BLaER1 (cell line): Measurements from ENCODE around the gene CA14.
"Not testable (repeated sequence)": the region's sequence is repeated elsewhere in the genome, so short reads cannot be mapped to it uniquely, and the experiment has no call there.

Experiments used
- H3K27ac ChIP-seq: shearing (Covaris generic); formaldehyde crosslinking; 2 replicates; pipeline ENCODE4 v1.8.1; 2022
- H3K27me3 ChIP-seq: shearing (Covaris generic); formaldehyde crosslinking; 2 replicates; pipeline ENCODE4 v1.8.1; 2022
- H3K36me3 ChIP-seq: shearing (Covaris generic); formaldehyde crosslinking; 2 replicates; pipeline ENCODE4 v1.8.1; 2022
- H3K4me1 ChIP-seq: shearing (Covaris generic); formaldehyde crosslinking; 2 replicates; pipeline ENCODE4 v1.8.1; 2022
- H3K4me2 ChIP-seq: shearing (Covaris generic); formaldehyde crosslinking; 2 replicates; pipeline ENCODE4 v1.8.1; 2022
- H3K4me3 ChIP-seq: shearing (Covaris generic); formaldehyde crosslinking; 2 replicates; pipeline ENCODE4 v1.8.1; 2022
- H3K9ac ChIP-seq: shearing (Covaris generic); formaldehyde crosslinking; 2 replicates; pipeline ENCODE4 v1.8.1; 2022
- H3K9me3 ChIP-seq: shearing (Covaris generic); formaldehyde crosslinking; 2 replicates; pipeline ENCODE4 v1.8.1; 2022
- H4K20me1 ChIP-seq: shearing (Covaris generic); formaldehyde crosslinking; 2 replicates; pipeline ENCODE4 v1.8.1; 2022
- Cebpa-rat ChIP-seq: shearing (Covaris generic); IDR thresholded peaks from 2 replicates; pipeline ENCODE4 v1.8.1; 2022

CA14 gene

DNA sequence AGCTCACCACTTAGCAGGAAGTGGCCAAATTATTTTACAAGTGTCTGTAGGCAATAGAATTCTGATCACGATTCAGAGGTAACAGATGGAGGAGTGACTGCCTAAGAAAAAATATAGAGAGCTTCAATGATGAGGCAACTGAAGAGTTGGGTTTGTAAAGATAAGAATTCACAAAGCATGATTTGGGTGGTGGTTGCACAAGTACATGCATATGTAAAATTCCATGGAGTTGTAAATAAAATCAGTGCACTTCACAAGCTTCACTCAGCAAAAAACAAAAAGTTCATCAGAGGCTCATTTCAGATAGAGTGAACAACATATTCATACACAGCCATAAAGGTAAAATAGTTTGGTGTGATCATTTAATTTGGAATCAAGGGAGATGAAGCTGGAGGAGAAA is 32.6 kb upstream of the CA14 start:
- H3K36me3 ChIP-seq: peaks cover 92% of the 10 kb centered on the region

DNA sequence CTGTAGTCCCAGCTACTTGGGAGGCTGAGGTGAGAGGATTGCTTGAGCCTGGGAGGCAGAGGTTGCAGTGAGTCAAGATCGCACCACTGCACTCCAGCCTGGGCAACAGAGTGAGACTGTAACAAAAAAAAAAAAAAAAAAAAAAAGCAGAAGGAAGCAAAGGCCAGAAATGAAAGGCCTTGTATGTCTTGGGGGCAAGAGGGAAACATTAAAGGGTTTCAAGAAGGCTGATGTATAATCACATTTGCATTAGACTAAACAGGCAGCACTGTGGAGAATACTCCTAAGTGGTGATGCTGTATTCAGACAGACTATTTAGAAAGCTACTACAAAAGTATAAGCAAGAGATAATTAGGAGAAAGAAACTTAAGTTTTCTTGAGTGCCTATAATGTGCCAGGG is 32.0 kb upstream of the CA14 start:
- H3K36me3 ChIP-seq: peaks cover 94% of the 10 kb centered on the region
- H3K9ac ChIP-seq: no peak overlapping the region
- no peaks in the 10 kb centered on the region for H3K9me3 ChIP-seq
- no peaks in the 10 kb centered on the region for H3K27me3 ChIP-seq
- no peak overlapping the region for H3K4me3 ChIP-seq
- no peak overlapping the region for H3K27ac ChIP-seq
- no peaks in the 10 kb centered on the region for H4K20me1 ChIP-seq
- H3K4me1 ChIP-seq: no peaks in the 10 kb centered on the region
- TF ChIP-seq Cebpa-rat: no peak
- no peak overlapping the region for H3K4me2 ChIP-seq

More for the DNA sequence above, 32.6 kb upstream of the CA14 start:
- Histone ChIP-seq H3K27me3 (no peaks in the 10 kb centered on the region), H3K9ac (no peak overlapping the region), H3K4me3 (no peak overlapping the region), H3K27ac (no peak overlapping the region), H3K4me2 (no peak overlapping the region), H3K4me1 (no peaks in the 10 kb centered on the region), H3K9me3 (no peaks in the 10 kb centered on the region), H4K20me1 (no peaks in the 10 kb centered on the region)
- TF ChIP-seq Cebpa-rat: no peak

DNA sequence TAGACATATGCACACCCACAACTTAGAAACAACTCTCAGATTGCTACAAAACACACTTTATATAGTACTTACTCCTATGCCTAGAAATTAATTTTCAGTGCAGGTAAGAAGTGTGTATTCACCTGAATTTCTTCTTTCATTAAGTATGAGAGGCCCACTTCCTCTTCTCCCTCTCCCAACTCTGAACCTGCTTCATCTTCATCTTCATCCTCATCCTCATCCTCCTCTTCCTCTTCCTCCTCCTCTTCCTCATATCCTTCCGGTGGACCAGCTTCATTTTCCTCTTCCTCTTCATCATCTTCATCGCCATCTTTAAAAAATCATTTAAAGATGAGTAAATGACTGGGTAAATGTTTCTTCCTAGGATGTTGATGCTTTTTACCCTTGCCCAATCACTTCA is 31.1 kb upstream of the CA14 start:
- Histone ChIP-seq H3K4me1 (no peaks in the 10 kb centered on the region), H3K27ac (no peak overlapping the region), H4K20me1 (0 out of 2 replicates have a peak, but pooled peaks cover 4% of the 10 kb centered on the region), H3K27me3 (no peaks in the 10 kb centered on the region), H3K36me3 (peaks cover 97% of the 10 kb centered on the region), H3K9me3 (no peaks in the 10 kb centered on the region), H3K9ac (no peak overlapping the region), H3K4me3 (no peak overlapping the region), H3K4me2 (no peak overlapping the region)
- TF ChIP-seq Cebpa-rat: no peak

DNA sequence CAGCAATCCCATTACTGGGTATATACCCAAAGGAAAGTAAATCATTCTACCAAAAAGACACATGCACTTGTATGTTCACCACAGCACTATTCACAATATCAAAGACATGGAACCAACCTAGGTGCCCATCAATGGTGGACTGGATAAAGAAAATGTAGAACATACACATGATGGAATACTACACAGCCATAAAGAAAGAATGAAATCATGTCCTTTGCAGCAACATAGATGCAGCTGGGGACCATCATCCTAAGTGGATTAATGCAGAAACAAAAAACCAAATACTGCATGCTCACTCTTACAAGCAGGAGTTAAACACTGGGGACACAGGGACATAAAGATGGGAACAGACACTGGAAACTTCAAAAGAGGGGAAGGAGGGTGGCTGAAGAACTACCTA is 30.3 kb upstream of the CA14 start:
- Histone ChIP-seq H3K9me3 (no peaks in the 10 kb centered on the region), H3K9ac (no peak overlapping the region), H3K27ac (no peak overlapping the region), H3K36me3 (peaks cover 93% of the 10 kb centered on the region), H3K27me3 (no peaks in the 10 kb centered on the region), H3K4me2 (no peak overlapping the region), H4K20me1 (0 out of 2 replicates have a peak, but pooled peaks cover 5% of the 10 kb centered on the region), H3K4me1 (no peaks in the 10 kb centered on the region), H3K4me3 (no peak overlapping the region)
- no peak for TF ChIP-seq Cebpa-rat

DNA sequence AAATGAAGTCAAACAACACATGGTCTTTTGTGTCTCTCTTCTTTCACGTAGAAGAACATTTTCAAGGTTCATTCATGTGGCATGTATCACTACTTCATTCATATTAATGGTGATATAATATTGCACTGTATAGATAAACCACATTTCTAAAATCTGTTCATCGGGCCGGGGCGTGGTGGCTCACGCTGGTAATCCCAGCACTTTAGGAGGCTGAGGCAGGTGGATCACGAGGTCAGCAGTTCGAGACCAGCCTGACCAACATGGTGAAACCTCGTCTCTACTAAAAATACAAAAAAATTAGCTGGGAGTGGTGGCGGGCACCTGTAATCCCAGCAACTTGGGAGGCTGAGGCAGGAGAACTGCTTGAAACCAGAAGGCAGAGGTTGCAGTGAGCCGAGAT is 29.3 kb upstream of the CA14 start:
- H3K27ac ChIP-seq, H3K4me3 ChIP-seq, H4K20me1 ChIP-seq, H3K4me2 ChIP-seq, H3K9me3 ChIP-seq, H3K27me3 ChIP-seq, H3K9ac ChIP-seq, H3K4me1 ChIP-seq: not testable (repeated sequence)
- peaks cover 85% of the 10 kb centered on the region for H3K36me3 ChIP-seq

DNA sequence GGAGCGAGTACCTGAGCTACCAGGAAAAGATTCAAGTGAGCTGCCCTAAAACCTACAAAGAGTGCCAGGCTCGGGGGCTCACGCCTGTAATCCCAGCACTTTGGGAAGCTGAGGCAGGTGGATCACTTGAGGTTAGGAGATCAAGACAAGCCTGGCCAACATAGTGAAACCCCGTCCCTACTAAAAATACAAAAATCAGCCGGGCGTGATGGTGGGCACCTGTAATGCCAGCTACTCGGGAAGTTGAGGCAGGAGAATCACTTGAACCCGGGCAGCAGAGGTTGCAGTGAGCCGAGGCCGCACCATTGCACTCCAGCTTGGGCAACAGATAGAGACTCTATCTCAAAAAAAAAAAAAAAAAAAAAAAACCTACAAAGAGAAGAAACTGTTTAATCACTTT is 24.7 kb upstream of the CA14 start:
- H3K9me3 ChIP-seq, H3K27me3 ChIP-seq, H4K20me1 ChIP-seq: not testable (repeated sequence)
- H3K36me3 ChIP-seq: peaks cover 38% of the 10 kb centered on the region
- peak overlapping the region; percentile 100 for H3K9ac ChIP-seq
- H3K4me1 ChIP-seq: peaks cover 29% of the 10 kb centered on the region
- H3K4me3 ChIP-seq: peak overlapping the region; percentile 98
- H3K27ac ChIP-seq: peak overlapping the region; percentile 99; the same call in 1 of the 2 replicates
- peak overlapping the region; percentile 93 for H3K4me2 ChIP-seq

DNA sequence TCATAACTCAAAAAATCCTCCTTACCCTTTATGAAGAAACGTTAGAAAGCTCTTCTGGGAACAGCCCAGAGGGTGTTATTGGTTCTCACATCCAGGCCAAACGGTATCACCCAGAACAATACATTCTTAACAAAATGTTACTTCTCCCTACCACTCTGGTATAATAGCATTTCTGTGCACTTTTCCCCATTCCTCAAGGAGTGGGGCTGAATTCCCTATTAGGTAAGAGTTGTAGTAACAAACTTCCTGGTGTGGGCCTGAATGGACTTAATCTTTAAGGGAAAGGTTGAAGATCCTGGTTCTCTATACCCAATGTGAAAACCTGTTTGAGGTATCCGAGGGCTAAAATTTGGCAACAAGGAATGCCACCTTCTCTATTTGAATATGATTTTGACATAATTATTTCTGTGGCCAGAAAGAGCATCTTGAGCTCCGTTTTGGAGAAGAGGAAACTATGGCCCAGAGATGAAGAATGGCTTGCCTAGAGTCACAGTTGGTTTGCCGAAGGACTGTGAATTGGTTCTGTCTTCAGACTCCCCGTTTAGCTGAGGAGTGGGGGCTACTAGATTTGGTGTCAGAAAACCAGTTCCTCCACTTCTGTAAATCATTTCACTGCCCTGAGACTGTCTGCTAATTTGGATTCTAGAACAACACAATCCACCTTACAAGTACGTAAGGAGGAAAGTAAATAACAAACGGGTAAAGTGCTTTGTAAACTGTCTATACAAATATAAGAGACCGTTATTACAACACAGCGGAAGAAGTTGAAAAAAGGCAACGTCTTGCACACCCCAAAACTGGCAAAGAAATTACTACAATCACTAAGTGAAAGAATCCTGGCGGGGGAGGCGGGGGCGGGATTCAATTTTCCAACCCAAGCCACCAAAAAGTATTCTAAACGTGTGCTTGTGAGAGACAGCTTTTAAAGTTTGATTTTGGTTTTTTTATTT is 23.9 kb upstream of the CA14 start:
- Histone ChIP-seq H3K9me3 (no peaks in the 10 kb centered on the region), H3K9ac (peak overlapping the region; percentile 100), H3K4me1 (peaks cover 29% of the 10 kb centered on the region), H3K4me2 (peak overlapping the region; percentile 93), H4K20me1 (peaks cover 5% of the 10 kb centered on the region; the same call in 1 of the 2 replicates), H3K4me3 (peak overlapping the region; percentile 98), H3K27ac (peak overlapping the region; percentile 99), H3K27me3 (no peaks in the 10 kb centered on the region), H3K36me3 (peaks cover 31% of the 10 kb centered on the region)
- TF ChIP-seq Cebpa-rat: no peak

DNA sequence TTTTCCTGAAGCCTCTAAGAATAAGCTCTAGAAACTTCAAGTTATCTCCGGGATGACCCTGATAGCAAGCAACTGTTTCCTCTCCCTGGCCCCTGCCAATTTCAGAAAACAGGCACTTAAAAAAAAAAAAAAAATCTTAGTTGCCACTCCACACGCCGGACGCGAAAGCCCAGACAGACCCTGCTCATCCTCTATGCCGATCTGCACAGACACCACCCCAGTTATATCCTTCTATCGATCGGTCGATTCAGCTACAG is 23.3 kb upstream of the CA14 start:
- Histone ChIP-seq H3K27me3 (no peaks in the 10 kb centered on the region), H4K20me1 (peaks cover 5% of the 10 kb centered on the region; the same call in 1 of the 2 replicates), H3K9ac (peak overlapping the region; percentile 100), H3K4me2 (peak overlapping the region; percentile 93), H3K27ac (peak overlapping the region; percentile 99), H3K4me3 (peak overlapping the region; percentile 98), H3K36me3 (peaks cover 25% of the 10 kb centered on the region), H3K4me1 (peaks cover 29% of the 10 kb centered on the region), H3K9me3 (no peaks in the 10 kb centered on the region)
- no peak for TF ChIP-seq Cebpa-rat

DNA sequence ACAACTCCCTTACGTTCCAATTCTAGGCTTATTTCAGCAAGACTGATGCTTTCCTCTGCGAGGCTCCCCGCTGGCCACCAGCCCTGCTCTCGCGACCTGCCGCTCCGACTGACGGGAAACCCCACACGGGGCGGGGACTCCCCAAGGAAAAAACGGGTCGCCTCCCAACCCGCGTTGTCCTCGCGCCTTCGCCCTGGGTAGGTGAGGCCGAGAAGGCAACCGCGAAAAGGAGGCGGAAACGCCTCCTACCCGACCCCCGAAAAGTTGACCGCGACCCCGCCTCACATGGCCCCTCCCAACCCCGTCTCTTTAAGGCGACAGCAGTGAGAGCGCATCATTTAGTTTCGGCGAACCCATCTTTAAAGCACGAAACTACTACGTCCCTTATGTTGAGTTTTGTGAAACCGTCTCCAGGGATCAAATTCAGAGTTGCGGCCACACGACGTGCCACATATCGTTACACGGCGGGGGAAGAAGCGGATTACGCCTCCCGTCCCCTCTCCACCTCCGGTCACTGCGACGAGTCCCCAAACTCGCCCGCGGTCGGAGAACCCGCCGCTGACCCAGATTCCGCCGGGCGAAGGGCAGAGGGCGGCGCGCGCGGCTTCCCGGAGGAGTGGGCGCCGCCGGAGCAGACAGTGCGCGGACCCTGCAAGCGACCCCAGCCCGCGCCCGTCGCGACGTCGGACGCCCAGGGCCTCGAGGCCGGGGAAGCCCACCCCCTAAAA is 22.8 kb upstream of the CA14 start:
- H3K9me3 ChIP-seq: no peaks in the 10 kb centered on the region
- no peaks in the 10 kb centered on the region for H3K27me3 ChIP-seq
- peaks cover 29% of the 10 kb centered on the region for H3K4me1 ChIP-seq
- peaks cover 5% of the 10 kb centered on the region; the same call in 1 of the 2 replicates for H4K20me1 ChIP-seq
- H3K36me3 ChIP-seq: peaks cover 20% of the 10 kb centered on the region
- H3K4me2 ChIP-seq: peak overlapping the region; percentile 93
- H3K9ac ChIP-seq: peak overlapping the region; percentile 100
- peak overlapping the region; percentile 98 for H3K4me3 ChIP-seq
- TF ChIP-seq Cebpa-rat: no peak
- H3K27ac ChIP-seq: peak overlapping the region; percentile 99

DNA sequence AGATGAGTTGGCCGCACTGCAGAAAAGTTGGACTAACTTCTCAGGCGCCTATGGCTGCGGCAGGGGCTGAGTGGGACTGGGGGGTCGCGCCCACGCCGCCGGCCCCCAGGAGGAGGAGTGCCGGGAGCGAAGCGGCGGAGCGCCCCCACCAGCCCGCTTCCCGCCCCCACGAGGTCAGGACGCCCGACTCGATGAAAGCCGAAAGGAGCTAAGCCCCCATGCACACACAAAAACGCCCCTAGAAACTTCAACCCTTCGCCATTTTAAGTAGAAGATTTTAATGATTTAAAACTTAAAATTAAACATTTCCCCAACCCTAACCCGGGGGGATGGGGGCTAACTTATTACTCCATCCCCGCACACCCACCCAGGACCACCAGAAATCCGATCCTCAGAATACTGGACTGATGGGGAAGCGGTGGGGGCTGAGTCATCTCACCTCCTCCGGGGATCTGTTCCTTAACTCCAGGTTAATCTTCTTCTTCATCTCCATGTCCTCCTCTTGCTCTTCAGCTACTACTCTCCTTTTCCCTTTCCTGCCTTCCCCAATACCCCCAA is 22.2 kb upstream of the CA14 start:
- Histone ChIP-seq H3K27ac (peak overlapping the region; percentile 99), H3K4me2 (peak overlapping the region; percentile 93)

More for the DNA sequence above, 22.2 kb upstream of the CA14 start:
- H3K4me1 ChIP-seq: peaks cover 29% of the 10 kb centered on the region
- peak overlapping the region; percentile 100 for H3K9ac ChIP-seq
- no peaks in the 10 kb centered on the region for H3K9me3 ChIP-seq
- TF ChIP-seq Cebpa-rat: no peak
- H3K4me3 ChIP-seq: peak overlapping the region; percentile 98
- peaks cover 15% of the 10 kb centered on the region for H3K36me3 ChIP-seq
- H4K20me1 ChIP-seq: peaks cover 5% of the 10 kb centered on the region; the same call in 1 of the 2 replicates
- H3K27me3 ChIP-seq: no peaks in the 10 kb centered on the region
